ENCODE data around the gene TNIK.

DNA sequence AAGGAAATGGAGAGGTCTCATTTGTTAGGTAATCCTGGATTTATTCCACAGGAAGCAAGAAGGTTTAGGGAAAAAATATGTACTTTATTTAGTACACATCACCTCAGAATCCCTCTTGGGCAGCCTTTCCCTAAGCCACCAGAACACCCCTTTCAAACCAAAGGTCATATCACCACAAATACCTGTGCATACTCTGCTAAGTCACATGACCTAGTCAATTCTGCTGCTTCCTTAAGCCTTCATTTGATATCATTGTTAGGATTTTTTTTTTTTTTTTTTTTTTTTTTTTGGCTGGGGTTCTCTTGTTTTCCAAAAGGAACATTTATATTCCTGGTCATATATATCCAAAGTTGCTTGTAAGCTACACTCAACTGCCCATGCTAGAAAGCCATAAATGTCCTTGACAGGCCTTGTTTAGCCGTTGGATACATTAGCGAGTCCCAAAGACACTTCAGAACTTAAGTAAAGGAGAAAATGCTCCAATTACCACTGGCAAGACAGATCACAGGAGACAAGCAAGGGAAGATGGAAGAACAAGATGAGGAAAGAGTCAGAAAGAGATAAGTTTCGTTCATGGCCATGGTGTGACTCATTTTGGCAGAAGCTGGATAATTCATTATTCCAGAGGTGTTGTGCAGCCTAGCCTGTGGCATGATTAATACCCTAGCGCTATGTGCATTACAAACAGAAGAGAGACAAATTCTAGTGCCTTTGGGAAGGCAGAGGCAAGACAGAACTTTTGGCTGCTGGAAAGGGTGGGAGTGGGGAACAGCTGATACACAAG, 278.1 kb downstream of the TNIK start:
- TF ChIP-seq CTCF (IDR thresholded peaks at IDR 0.05) (no peak), POLR2A (IDR thresholded peaks at IDR 0.05) (no peak), EP300 (IDR thresholded peaks at IDR 0.05; ENCODE audit: low read depth) (no peak), POLR2AphosphoS5 (IDR thresholded peaks at IDR 0.05) (no peak)
